Astrocyte (in vitro differentiated cells and primary cell): ENCODE data around the gene CDH13. TPM values are rescaled to one million over a fixed set of nuclear protein-coding genes. Genes with fewer than 3 reads are reported as not detected.

Experiments used
- DNase-seq: peaks from one replicate; pipeline ENCODE4 v3.0.0-alpha.2; 2010; ENCODE audit warnings: low read depth
- FAIRE-seq: peaks from 2 replicates; lab custom pipeline; 2011; peaks lifted over from hg19 to GRCh38; lab: Jason Lieb, UNC
- H2AFZ ChIP-seq: 2 replicates; pipeline ENCODE4 v1.6.0; 2012; ENCODE audit warnings: low read depth, low read length, inconsistent platforms
- H3K27ac ChIP-seq: 2 replicates; pipeline ENCODE4 v1.5.1; 2011; ENCODE audit warnings: low read depth, low read length, inconsistent platforms
- H3K27me3 ChIP-seq: 2 replicates; pipeline ENCODE4 v1.6.0; 2011; ENCODE audit warnings: low read length, inconsistent platforms; ENCODE audit not compliant: insufficient read depth
- H3K36me3 ChIP-seq: 2 replicates; pipeline ENCODE4 v1.5.1; 2011; ENCODE audit warnings: low read length, inconsistent platforms; ENCODE audit not compliant: insufficient read depth
- H3K4me1 ChIP-seq: 2 replicates; pipeline ENCODE4 v1.5.1; 2011; ENCODE audit warnings: low read length, inconsistent platforms; ENCODE audit not compliant: insufficient read depth
- H3K4me2 ChIP-seq: 2 replicates; pipeline ENCODE4 v1.6.0; 2012; ENCODE audit warnings: low read length, inconsistent platforms
- H3K4me3 ChIP-seq: 2 replicates; pipeline ENCODE4 v1.5.1; 2011; ENCODE audit warnings: low read depth, mild to moderate bottlenecking, low read length, inconsistent platforms; ENCODE audit not compliant: insufficient read depth
- H3K79me2 ChIP-seq: 2 replicates; pipeline ENCODE4 v1.6.0; 2012; ENCODE audit warnings: mild to moderate bottlenecking, low read length, inconsistent platforms; ENCODE audit not compliant: insufficient read depth
- H3K9ac ChIP-seq: 2 replicates; pipeline ENCODE4 v1.6.0; 2012; ENCODE audit warnings: mild to moderate bottlenecking, low read length, inconsistent platforms
- H3K9me3 ChIP-seq: 2 replicates; pipeline ENCODE4 v1.5.1; 2012; ENCODE audit warnings: low read depth, mild to moderate bottlenecking, low read length, inconsistent platforms; ENCODE audit not compliant: insufficient read depth
- H4K20me1 ChIP-seq: 2 replicates; pipeline ENCODE4 v1.6.0; 2012; ENCODE audit warnings: low read length, inconsistent platforms; ENCODE audit not compliant: insufficient read depth
- H3K27ac Mint-ChIP-seq: one replicate; pipeline ENCODE4 v1.8.0; 2021; ENCODE audit warnings: mild to moderate bottlenecking, mixed read lengths; ENCODE audit not compliant: unreplicated experiment
- H3K27me3 Mint-ChIP-seq: one replicate; pipeline ENCODE4 v1.8.0; 2021; ENCODE audit warnings: low read depth, mixed read lengths; ENCODE audit not compliant: unreplicated experiment
- H3K36me3 Mint-ChIP-seq: one replicate; pipeline ENCODE4 v1.8.0; 2021; ENCODE audit warnings: low read depth, mixed read lengths; ENCODE audit not compliant: unreplicated experiment
- H3K4me1 Mint-ChIP-seq: one replicate; pipeline ENCODE4 v1.8.0; 2021; ENCODE audit warnings: low read depth, mixed read lengths; ENCODE audit not compliant: unreplicated experiment
- H3K4me3 Mint-ChIP-seq: one replicate; pipeline ENCODE4 v1.8.0; 2021; ENCODE audit warnings: mild to moderate bottlenecking, moderate library complexity, mixed read lengths; ENCODE audit not compliant: unreplicated experiment
- H3K9me3 Mint-ChIP-seq: one replicate; pipeline ENCODE4 v1.8.0; 2021; ENCODE audit warnings: mild to moderate bottlenecking, mixed read lengths; ENCODE audit not compliant: unreplicated experiment
- CTCF ChIP-seq: IDR thresholded peaks from 2 replicates; pipeline ENCODE4 v1.5.1; 2011; ENCODE audit warnings: low read depth, mild to moderate bottlenecking, inconsistent platforms, low read length, moderate library complexity; ENCODE audit not compliant: insufficient read depth
- EZH2 ChIP-seq: IDR thresholded peaks from 2 replicates; pipeline ENCODE4 v1.6.1; 2012; ENCODE audit warnings: mild to moderate bottlenecking, low read length, inconsistent platforms; ENCODE audit not compliant: insufficient read depth
- total RNA-seq: library from RNA; stranded (reverse); gene quantifications from 2 replicates; pipeline ENCODE4 v1.2.1, GENCODE V29; 2021

CDH13 gene
- total RNA-seq, 1 donor from 2014 or later: 41.7 TPM

DNA sequence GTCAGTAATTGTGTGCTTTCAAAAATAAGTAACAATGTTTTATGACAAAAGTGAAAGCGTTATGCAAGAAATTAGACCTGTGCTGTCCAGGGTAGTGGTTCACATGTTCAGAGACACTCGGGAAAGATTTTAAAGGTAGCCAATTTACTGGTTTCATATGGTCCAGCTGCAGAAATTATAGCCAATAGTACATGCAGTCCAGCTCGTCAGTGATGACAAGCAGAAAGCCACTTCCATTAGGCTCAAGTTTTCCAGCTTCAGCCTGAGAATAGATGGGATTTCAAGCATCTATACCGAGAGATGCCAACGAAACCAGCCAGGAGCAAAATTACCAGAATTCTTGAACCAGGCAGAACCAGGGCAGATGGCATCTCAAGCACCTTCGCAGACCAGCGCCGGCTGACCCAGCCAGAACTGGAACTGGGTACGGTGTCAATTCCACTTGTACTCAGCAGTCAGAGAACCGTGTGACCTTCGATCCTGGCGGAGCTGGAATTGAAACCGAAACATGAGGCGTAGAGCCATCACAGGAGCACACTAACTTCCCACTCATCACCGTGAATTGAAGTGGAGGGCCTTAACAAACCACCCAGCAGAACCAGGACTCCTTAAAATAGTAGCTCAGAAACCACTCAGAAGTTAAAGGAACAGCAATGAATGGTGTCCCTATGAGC is 973.2 kb downstream of the CDH13 start:
- Histone ChIP-seq H3K9ac (no peak overlapping the region), H3K27me3 (no peaks in the 10 kb centered on the region), H3K79me2 (no peaks in the 10 kb centered on the region), H3K4me1 (no peaks in the 10 kb centered on the region), H2AFZ (no peak overlapping the region), H3K36me3 (no peaks in the 10 kb centered on the region), H3K4me3 (no peak overlapping the region), H3K4me2 (no peak overlapping the region), H3K27ac (no peak overlapping the region), H4K20me1 (no peaks in the 10 kb centered on the region), H3K9me3 (no peaks in the 10 kb centered on the region)
- no peaks in the 10 kb centered on the region for H3K36me3 Mint-ChIP-seq
- no peaks in the 10 kb centered on the region for H3K4me1 Mint-ChIP-seq
- no peak overlapping the region for H3K4me3 Mint-ChIP-seq
- no peaks in the 10 kb centered on the region for H3K9me3 Mint-ChIP-seq
- H3K27ac Mint-ChIP-seq: no peak overlapping the region
- peaks cover 3% of the 10 kb centered on the region for H3K27me3 Mint-ChIP-seq
- DNase-seq (no peak), FAIRE-seq (no peak)
- no peak for TF ChIP-seq CTCF
- no peak for TF ChIP-seq EZH2

DNA sequence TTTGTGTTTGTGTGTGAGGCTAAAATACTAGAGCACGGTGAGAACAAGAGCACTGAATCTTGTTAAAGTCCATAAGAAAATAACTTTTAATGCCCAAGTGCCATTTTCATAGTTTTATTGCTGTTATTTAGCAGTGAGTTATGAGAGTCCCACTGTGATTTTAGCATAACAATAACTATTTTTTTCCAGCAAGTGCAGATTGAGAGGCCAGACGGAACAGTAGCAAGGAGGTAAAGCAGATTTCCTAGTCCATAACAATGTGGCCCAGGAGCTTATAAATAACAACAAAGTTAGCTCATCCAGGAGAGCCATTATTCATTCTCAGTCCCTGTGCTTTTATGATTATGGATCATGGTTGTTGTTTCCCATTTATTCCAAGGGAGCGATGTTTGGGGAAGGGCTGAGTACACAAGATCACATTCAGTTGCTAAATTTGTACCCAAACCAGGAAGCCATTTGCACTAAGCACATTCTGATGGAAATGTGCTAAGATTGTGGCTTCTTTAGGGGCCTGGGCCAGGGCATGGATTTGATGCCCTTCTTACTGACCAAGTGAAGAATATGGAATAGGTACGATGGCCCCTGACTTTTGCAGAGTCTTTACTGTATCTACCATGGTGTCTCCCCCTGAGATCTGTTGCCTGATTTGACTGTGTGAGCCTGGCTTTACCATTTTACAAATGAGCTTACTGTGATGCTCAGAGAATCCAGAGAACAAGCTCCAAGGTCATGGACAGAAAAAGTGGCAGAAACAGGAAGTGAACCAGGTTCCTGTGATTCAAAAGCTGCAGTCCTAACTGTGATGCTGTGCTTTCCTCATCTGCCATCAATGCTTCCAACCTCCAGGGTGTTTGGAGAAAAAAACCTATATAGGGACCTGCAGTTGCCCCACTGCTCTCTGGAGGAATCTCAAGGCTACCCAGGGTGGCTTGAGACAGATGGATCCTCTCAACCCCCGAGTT is 976.3 kb downstream of the CDH13 start:
- Histone ChIP-seq H3K27ac (no peak overlapping the region), H3K9me3 (no peaks in the 10 kb centered on the region), H2AFZ (no peak overlapping the region), H3K4me2 (no peak overlapping the region), H3K9ac (no peak overlapping the region), H3K79me2 (no peaks in the 10 kb centered on the region), H3K36me3 (no peaks in the 10 kb centered on the region), H3K4me1 (no peaks in the 10 kb centered on the region), H3K4me3 (no peak overlapping the region), H3K27me3 (no peaks in the 10 kb centered on the region), H4K20me1 (no peaks in the 10 kb centered on the region)
- Mint-ChIP-seq H3K27me3 (no peaks in the 10 kb centered on the region), H3K27ac (no peak overlapping the region), H3K4me1 (no peaks in the 10 kb centered on the region), H3K36me3 (no peaks in the 10 kb centered on the region), H3K9me3 (no peaks in the 10 kb centered on the region), H3K4me3 (no peak overlapping the region)
- no peak for DNase-seq
- FAIRE-seq: no peak
- TF ChIP-seq EZH2 (no peak), CTCF (no peak)
